ENCODE results near the gene OTUD6A.

GRCh38 chrX:70026851-70027200 is 35.4 kb upstream of the OTUD6A start:
- no peak for TF ChIP-seq CTCF (IDR thresholded peaks at IDR 0.05; ENCODE audit: borderline replicate concordance, extremely low read depth, low read length, poor library complexity, severe bottlenecking)
- no peak for TF ChIP-seq EZH2 (IDR thresholded peaks at IDR 0.05; ENCODE audit: borderline replicate concordance, low read depth, low read length, severe bottlenecking)

Measured in DND-41 (cell line).